Common myeloid progenitor, CD34-positive (primary cell): ENCODE data around the gene DDAH2.

ENCODE experiments used
- CTCF ChIA-PET: fragments of 350-600 bp; sonication (Branson Sonifier 250); formaldehyde crosslinking; loops from one replicate; lab custom pipeline; 2021; ENCODE audit warnings: antibody characterized with exemption; lab: Charles Lee
- POLR2A ChIA-PET: fragments of 350-600 bp; sonication (Branson Sonifier 250); formaldehyde crosslinking; loops from one replicate; lab custom pipeline; 2021; ENCODE audit warnings: antibody characterized with exemption; lab: Charles Lee
- DNase-seq, 3 donors: peaks; one replicate each; pipeline versions ENCODE4 v3.0.0 to v3.0.0-alpha.2; 2013
- H3K27ac ChIP-seq, 2 experiments: 1 replicate in 1 of 2; 2 replicates in 1 of 2; pipeline ENCODE4 v1.7.0; 2013; ENCODE audit warnings: inconsistent platforms in 2 of 2, low read length in 2 of 2, mild to moderate bottlenecking in 2 of 2, low read depth in 1 of 2, moderate library complexity in 1 of 2; ENCODE audit not compliant: severe bottlenecking in 2 of 2, insufficient read depth in 1 of 2, poor library complexity in 1 of 2
- H3K27me3 ChIP-seq, 5 experiments: replicated peaks in 2 of 5; 1 replicate in 3 of 5; 2 replicates in 2 of 5; pipeline versions ENCODE4 v1.6.1 to v1.7.0; 2013; ENCODE audit warnings: low read length in 4 of 5, mild to moderate bottlenecking in 2 of 5, moderate library complexity in 2 of 5, inconsistent platforms in 1 of 5; ENCODE audit not compliant: insufficient read depth in 5 of 5, control insufficient read depth in 4 of 5
- H3K36me3 ChIP-seq, 4 experiments: 1 replicate in 2 of 4; 2 replicates in 2 of 4; pipeline versions ENCODE4 v1.6.1 to v1.7.0; 2013; ENCODE audit warnings: low read length in 3 of 4, control low read depth in 1 of 4, mild to moderate bottlenecking in 1 of 4; ENCODE audit not compliant: control insufficient read depth in 4 of 4, insufficient read depth in 4 of 4
- H3K4me1 ChIP-seq, 4 experiments: 1 replicate in 3 of 4; 2 replicates in 1 of 4; pipeline versions ENCODE4 v1.6.1 to v1.7.1; 2013; ENCODE audit warnings: low read length in 3 of 4, mild to moderate bottlenecking in 3 of 4, control low read depth in 1 of 4, inconsistent platforms in 1 of 4, moderate library complexity in 1 of 4; ENCODE audit not compliant: control insufficient read depth in 4 of 4, insufficient read depth in 4 of 4; ENCODE audit errors: control extremely low read depth in 1 of 4
- H3K4me3 ChIP-seq, 7 experiments: 1 replicate in 4 of 7; 2 replicates in 3 of 7; pipeline versions ENCODE4 v1.5.1 to v1.7.0; 2013; ENCODE audit warnings: mild to moderate bottlenecking in 7 of 7, low read length in 6 of 7, moderate library complexity in 6 of 7, inconsistent platforms in 2 of 7, low read depth in 2 of 7, control low read depth in 1 of 7; ENCODE audit not compliant: insufficient read depth in 4 of 7, control insufficient read depth in 1 of 7; ENCODE audit errors: extremely low read depth in 1 of 7
- H3K9me3 ChIP-seq, 5 experiments: 1 replicate in 4 of 5; 2 replicates in 1 of 5; pipeline versions ENCODE4 v1.6.1 to v1.7.1; 2013; ENCODE audit warnings: low read length in 4 of 5, mild to moderate bottlenecking in 2 of 5, inconsistent platforms in 1 of 5, low read depth in 1 of 5, moderate library complexity in 1 of 5; ENCODE audit not compliant: control insufficient read depth in 4 of 5, insufficient read depth in 2 of 5; ENCODE audit errors: control extremely low read depth in 1 of 5
- WGBS: methylation state at CpG from one replicate; pipeline ENCODE4 v1.1.5; 2013; ENCODE audit not compliant: insufficient coverage; 5-methylcytosine and 5-hydroxymethylcytosine counted together

The DDAH2 gene

GRCh38 chr6:31677955-31678354 is 51.1 kb downstream of the DDAH2 start:
- Histone ChIP-seq H3K36me3 (peaks cover 0 to 8% (median 5%) of the 10 kb centered on the region in 4 experiments), H3K4me3 (no peak overlapping the region), H3K9me3 (no peaks in the 10 kb centered on the region), H3K27ac (no peak overlapping the region), H3K4me1 (peaks cover 0 to 37% (median 30%) of the 10 kb centered on the region in 4 experiments), H3K27me3 (no peaks in the 10 kb centered on the region)
- DNase-seq = no peak
- POLR2A ChIA-PET = no interaction called here
- WGBS = 86% methylated on average over 8 of the region's 8 CpGs
- CTCF ChIA-PET = interaction anchor here (0.7 to 1.5 kb wide), 4 partner anchors 11 to 149 kb away, joined by 3 read pairs; partner anchors contain the start of gene HSPA1B
